HG03565 (cell line): ENCODE data around the gene DSG4.

ENCODE experiments used
- ATAC-seq: cut with Tn5 transposase; IDR thresholded peaks from one replicate; pipeline ENCODE4 v1.9.1; 2021; ENCODE audit warnings: mild to moderate bottlenecking, moderate library complexity; ENCODE audit not compliant: unreplicated experiment

The DSG4 gene

DNA sequence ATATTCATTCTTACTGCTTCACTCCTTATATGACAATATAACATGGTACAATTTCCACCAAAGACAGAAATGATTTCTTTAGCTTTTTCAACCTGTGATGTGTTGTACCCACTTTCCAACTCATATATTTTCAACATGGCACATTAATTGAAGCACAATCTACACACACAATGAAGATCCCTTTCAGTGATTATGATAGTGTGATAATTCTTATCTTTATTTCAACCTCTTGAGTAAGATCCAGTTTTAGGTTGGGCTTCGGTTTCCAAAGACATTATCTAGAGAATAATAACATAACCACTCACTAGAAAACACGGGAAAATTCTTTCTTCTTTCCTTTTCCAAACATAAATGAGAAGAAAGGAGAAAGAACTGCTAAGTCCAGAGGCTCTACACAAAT is 67.6 kb downstream of the DSG4 start:
- ATAC-seq, result no peak

DNA sequence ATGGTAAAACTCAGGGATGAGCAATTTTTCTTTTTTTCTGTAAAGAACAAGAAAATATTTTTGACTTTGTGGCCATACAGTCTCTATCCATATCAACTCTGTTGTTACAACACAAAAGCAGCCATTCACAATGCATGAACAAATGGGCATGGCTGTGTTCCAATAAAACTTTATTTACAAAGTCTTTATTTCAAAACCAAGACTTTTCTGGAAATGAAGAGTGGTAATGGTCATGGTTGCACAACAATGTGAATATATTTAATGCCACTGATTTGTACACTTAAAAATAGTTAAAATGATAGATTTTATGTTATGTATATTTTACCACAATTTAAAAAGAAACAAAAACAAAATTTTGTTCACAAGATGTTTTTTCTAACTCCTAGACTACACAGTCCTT is 69.3 kb downstream of the DSG4 start:
- ATAC-seq, result no peak

DNA sequence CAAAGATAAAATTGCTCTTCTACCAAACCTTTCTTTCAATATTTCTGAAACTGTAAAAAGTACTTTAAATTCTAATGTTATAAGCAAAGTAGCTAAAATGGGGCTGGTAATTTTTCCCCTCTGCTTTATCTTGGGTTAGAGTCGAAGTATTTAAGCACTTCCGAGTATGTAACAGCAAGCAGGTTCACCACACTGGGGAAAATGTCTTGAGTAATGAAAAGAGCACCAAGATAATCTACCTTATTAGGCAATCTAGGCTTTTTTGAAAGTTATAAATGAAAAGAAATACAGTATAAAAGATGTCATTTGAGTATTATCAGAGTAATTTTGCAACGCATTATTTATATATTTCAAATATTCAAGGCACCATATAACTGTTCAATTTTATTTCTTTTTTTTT is 70.3 kb downstream of the DSG4 start:
- no peak for ATAC-seq

DNA sequence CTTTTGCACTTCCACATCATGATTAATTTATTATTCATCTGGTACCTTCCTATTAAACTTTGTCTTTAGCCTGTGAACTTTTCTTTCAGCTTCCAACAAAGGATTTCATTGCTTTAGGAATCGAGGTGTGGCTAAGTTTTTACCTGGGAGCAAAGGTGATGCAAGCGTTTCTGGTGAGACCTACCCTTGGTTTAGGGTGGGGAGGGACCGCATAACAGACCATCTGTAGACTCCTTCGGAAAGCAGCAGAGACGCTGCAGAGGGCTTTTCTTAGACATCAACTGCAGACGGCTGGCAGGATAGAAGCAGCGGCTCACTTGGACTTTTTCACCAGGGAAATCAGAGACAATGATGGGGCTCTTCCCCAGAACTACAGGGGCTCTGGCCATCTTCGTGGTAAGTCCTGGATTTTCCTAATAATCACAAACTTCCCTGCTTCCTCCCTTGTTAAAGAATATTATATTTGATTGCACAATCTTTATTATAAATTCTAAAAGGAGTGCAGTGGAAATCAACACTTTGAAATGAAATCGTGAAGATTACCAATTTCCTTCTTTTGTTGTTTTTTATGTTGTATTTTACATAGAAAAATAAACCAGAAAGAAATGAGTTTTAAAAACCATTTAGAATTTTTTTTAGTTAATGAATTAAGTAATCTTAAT is 71.1 kb downstream of the DSG4 start, which contains the start of gene DSG3:
TSS of gene DSG3 (plus strand) at position 212 of the 662 bp plus-strand sequence. CDS start at position 349, 137 bp downstream.
- no peak for ATAC-seq

DNA sequence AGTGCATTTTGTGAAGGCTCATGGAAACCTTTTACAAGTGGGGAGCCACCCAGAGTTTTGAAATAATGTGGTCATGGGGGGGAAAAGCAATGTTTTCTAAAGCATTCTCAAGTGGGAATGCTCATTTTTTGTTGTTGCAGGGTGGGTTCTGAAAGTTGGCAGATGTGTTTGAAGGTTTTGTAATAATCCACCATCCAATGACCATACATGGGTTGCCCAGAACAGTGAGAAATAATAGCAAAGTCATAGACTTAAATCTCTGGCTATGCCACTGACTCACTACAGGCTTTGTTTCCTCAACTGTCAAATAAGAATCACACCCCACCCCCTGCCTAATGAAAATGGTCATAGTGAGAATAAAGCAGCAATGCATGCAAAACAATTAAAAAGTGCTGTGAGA is 73.8 kb downstream of the DSG4 start:
- no peak for ATAC-seq

DNA sequence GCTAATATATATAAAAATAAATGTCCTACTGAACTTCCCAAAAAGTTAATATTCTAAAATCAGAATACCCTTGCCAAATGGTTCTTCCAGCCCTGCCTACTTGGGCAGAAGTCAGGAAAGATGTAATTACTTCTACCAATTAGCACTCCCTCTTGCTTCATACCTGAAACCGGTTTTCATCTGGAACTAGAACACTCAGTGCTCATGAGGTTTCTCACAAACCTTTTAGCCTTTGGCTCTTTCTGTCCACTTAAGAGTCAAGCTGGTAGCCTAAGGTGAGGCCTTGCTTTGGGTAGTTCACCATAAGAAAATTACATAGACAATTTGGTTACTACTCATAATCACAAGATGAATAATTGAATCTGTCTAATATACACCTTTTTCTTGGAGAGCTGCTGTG is 75.0 kb downstream of the DSG4 start:
- no peak for ATAC-seq

DNA sequence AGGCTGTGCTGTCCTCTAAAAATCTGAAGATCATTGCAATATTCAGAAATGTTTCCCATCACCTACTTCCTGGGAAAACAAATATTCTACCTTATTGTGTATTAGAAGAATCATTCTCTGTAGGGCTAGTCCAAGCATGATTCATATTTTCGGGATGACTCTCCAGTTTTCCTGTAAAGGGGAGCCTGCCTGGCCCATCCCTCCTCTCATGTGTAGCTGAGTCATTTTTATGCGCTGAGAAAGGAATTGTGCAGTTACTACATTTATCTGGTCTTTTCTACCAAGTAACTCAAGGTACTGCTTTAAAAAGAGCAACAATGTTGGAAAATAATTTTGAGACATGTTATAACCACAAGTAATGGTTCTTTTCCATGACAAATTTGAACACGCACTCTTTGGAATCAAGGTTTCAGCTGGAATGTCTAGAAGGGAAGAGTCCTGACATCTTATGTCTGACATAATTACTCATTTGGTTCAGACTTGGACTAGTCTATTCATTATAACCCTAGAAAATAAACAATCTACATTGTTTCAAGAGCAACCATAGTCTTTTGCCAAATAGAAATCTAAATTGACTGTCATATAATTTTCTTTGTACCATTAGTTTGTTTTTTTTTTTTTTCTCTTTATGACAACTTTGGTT is 77.6 kb downstream of the DSG4 start:
- ATAC-seq, result no peak
